ENCODE results near the gene SNX9. TPM values are rescaled to one million over a fixed set of nuclear protein-coding genes. Genes with fewer than 3 reads are reported as not detected.

SNX9 gene
- polyA plus RNA-seq, 1 donor, result 44.6 TPM

DNA sequence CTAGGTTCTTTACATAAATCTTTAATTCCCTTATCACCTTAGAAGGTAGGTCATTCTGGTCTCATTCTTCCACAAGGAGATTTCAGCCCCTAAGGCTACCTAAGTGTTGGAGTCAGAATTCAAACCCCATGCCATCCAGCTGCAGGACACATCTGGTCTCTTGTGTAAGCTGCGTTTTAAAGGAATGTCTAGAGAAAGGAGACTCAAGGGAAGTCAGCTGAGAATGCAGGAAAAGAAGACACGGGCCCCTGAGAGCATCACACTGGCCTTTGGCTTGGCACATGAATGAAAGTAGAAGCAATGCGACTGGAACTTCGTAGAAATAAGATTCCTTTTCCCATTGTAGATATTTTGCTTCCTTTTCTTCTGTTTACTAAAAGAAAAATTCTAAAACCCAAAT lies 82.0 kb downstream of the SNX9 start:
- Histone ChIP-seq H3K4me3 (ENCODE audit: low read length) (no peak overlapping the region), H3K4me1 (ENCODE audit: control insufficient read depth, insufficient read depth, low read length) (peaks cover 7% of the 10 kb centered on the region), H3K27me3 (ENCODE audit: control insufficient read depth, insufficient read depth, low read length) (no peaks in the 10 kb centered on the region), H3K27ac (ENCODE audit: low read length) (no peak overlapping the region), H3K9me3 (ENCODE audit: control insufficient read depth, low read depth, low read length) (no peaks in the 10 kb centered on the region), H3K36me3 (ENCODE audit: control insufficient read depth, insufficient read depth, low read length) (peaks cover 44% of the 10 kb centered on the region)
- no CpG with 5 or more reads among the region's 4 CpGs for WGBS (ENCODE audit: insufficient coverage, low lambda C conversion rate)
- DNase-seq, result no peak

DNA sequence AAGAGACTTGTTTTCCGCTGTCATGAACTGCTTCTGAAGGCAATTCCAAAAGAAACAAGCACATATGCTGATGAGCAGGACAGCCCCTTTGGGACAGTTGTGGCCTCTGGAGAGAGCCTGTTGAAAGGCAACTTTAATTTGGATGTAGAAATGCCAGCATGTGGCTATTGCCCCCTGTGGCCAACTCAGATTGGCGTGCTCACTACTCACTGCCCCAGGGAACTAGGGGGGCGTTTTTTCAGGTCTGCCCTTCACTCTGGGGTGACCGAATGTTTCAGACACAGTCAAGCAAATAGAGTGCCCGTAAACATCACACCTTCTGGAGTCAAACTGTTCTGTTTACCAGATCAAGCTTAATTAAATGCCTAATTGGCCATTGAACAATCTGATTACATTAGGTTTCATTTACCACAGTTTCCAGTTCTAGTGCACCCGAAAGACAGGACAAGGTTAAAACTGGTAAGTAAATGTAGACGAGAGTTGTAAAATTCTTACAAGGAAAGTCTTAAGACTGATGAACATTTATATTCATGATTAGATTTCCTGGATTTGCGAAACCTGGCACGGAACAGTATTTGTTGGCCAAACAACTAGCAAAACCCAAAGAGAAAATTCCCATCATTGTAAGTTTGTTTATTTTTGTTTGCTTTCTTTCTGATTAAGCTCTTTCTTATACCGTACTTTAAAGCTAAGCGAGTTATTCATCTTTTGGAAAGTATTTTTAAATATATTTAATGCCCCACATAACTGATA lies 82.7 kb downstream of the SNX9 start:
- H3K9me3 ChIP-seq (ENCODE audit: control insufficient read depth, low read depth, low read length), result no peaks in the 10 kb centered on the region
- DNase-seq, result no peak
- peaks cover 4% of the 10 kb centered on the region for H3K4me1 ChIP-seq (ENCODE audit: control insufficient read depth, insufficient read depth, low read length)

DNA sequence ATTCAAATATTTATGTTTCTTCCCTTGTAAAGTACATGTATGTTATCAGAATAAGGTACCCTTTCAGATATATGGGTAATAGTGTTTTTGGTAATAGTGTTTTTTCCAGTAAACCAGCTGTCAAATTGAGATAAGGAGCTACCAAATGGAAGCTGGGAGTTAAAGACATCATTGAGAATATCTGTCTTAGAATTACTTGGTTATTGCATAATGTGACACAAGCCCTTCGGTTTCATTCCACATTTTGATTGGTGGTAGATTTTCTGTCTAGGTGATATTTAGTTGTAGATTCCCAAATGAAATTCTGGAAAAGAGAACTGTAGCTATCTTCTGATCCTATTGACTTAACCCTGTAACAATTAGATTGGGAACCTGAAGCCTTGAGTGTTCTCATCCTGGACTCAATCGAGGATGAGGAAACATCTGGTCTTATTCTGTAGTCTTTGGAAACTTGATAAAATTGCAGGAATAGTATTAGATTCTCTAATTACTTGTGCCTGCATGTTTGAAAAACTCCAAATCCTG lies 83.6 kb downstream of the SNX9 start:
- no peak for DNase-seq
- Histone ChIP-seq H3K27me3 (ENCODE audit: control insufficient read depth, insufficient read depth, low read length) (no peaks in the 10 kb centered on the region), H3K36me3 (ENCODE audit: control insufficient read depth, insufficient read depth, low read length) (peaks cover 56% of the 10 kb centered on the region), H3K9me3 (ENCODE audit: control insufficient read depth, low read depth, low read length) (no peaks in the 10 kb centered on the region), H3K27ac (ENCODE audit: low read length) (no peak overlapping the region), H3K4me3 (ENCODE audit: low read length) (no peak overlapping the region), H3K4me1 (ENCODE audit: control insufficient read depth, insufficient read depth, low read length) (no peaks in the 10 kb centered on the region)
- no CpG with 5 or more reads among the region's 2 CpGs for WGBS (ENCODE audit: insufficient coverage, low lambda C conversion rate)

More for the DNA sequence above, 82.7 kb downstream of the SNX9 start:
- peaks cover 52% of the 10 kb centered on the region for H3K36me3 ChIP-seq (ENCODE audit: control insufficient read depth, insufficient read depth, low read length)
- H3K27me3 ChIP-seq (ENCODE audit: control insufficient read depth, insufficient read depth, low read length), result no peaks in the 10 kb centered on the region
- H3K27ac ChIP-seq (ENCODE audit: low read length), result no peak overlapping the region
- no peak overlapping the region for H3K4me3 ChIP-seq (ENCODE audit: low read length)
- WGBS (ENCODE audit: insufficient coverage, low lambda C conversion rate), result 97% methylated on average over 3 of the region's 11 CpGs

DNA sequence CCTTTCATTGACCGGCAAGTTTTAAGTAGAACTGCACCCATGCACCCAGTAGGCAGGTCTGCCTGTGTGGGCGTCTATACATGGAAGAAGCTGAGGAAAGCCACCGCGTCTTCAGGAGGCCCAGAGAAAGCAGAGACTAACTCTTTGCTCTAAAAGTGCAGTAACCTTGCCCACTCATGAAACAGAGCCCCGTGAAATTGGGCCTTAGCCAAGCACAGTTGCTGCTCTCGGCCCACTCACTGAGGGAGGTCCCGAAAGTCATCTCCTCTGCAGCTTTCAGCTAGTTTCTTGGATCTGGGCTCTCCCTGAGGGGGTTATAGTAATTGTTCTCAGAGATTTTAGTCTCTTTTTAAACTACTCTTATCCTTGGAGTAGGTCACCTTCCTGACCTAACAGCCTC lies 84.6 kb downstream of the SNX9 start:
- DNase-seq, result no peak
- Histone ChIP-seq H3K27ac (ENCODE audit: low read length) (no peak overlapping the region), H3K9me3 (ENCODE audit: control insufficient read depth, low read depth, low read length) (no peaks in the 10 kb centered on the region), H3K27me3 (ENCODE audit: control insufficient read depth, insufficient read depth, low read length) (no peaks in the 10 kb centered on the region), H3K36me3 (ENCODE audit: control insufficient read depth, insufficient read depth, low read length) (peaks cover 52% of the 10 kb centered on the region), H3K4me3 (ENCODE audit: low read length) (no peak overlapping the region), H3K4me1 (ENCODE audit: control insufficient read depth, insufficient read depth, low read length) (no peaks in the 10 kb centered on the region)
- no CpG with 5 or more reads among the region's 7 CpGs for WGBS (ENCODE audit: insufficient coverage, low lambda C conversion rate)

DNA sequence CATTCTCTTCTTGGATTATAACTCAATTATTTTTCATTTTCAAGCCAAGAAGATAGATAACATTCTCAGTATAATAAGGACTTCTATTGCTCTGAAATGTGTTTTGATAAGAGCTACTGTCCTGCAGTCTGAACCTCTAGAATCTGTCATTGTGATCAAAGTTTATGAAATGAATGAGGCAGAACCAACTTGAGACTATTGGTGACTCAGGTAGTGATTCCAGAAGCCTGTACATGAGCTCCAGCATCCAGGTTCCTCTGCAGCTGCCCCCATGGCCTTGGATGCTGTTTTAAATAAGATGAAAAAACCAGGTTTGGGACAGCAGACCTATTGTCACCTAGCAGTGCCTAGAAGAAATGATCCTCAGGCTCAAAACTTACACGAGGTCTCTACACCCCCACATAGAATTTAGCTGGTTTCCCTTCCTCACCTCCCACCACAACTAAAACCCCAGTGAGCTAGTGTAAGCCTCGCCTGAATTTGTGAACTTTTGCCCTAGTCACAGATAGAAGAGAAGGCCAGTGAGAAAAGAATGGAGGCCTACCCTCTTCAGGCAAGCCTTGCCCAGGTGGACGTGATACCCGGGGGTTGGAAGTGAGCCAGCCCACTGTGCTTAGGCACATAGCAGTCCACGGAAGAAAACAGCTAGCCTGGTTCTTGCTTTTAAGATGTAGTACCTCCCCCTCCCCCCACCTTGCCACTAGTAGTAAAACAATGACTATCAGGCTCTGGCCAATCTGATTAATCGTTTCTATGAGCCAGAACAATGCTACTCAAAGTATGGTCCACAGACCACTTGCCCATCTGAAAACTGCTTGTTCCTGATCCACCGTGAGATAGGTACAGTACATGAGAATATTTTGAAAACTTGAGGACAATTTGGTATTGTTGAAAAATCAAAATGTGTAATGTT lies 85.6 kb downstream of the SNX9 start:
- H3K4me1 ChIP-seq (ENCODE audit: control insufficient read depth, insufficient read depth, low read length), result no peaks in the 10 kb centered on the region
- no peaks in the 10 kb centered on the region for H3K27me3 ChIP-seq (ENCODE audit: control insufficient read depth, insufficient read depth, low read length)
- peaks cover 46% of the 10 kb centered on the region for H3K36me3 ChIP-seq (ENCODE audit: control insufficient read depth, insufficient read depth, low read length)
- DNase-seq, result no peak
- WGBS (ENCODE audit: insufficient coverage, low lambda C conversion rate), result 69% methylated on average over 2 of the region's 7 CpGs
- H3K27ac ChIP-seq (ENCODE audit: low read length), result no peak overlapping the region
- H3K9me3 ChIP-seq (ENCODE audit: control insufficient read depth, low read depth, low read length), result no peaks in the 10 kb centered on the region
- no peak overlapping the region for H3K4me3 ChIP-seq (ENCODE audit: low read length)

DNA sequence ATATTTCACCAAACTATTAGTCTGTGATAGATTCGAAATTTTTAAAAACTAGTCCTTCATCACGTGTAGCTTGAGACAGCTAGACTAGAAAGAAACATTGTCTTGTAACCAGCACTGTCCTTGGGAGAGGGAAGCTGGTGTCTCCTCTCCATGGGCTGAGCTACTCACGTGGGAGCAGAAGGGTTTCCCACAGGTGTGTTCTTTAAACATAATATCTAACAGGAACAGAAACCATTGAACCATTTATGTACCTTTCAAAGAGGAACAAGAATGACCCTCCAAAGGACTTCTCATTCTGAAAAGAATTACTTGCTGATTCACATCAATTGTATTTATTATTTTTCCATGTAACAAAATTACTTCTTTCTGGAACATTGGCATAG lies 86.2 kb downstream of the SNX9 start:
- no peaks in the 10 kb centered on the region for H3K9me3 ChIP-seq (ENCODE audit: control insufficient read depth, low read depth, low read length)
- no peaks in the 10 kb centered on the region for H3K27me3 ChIP-seq (ENCODE audit: control insufficient read depth, insufficient read depth, low read length)
- no peak overlapping the region for H3K27ac ChIP-seq (ENCODE audit: low read length)
- peaks cover 44% of the 10 kb centered on the region for H3K36me3 ChIP-seq (ENCODE audit: control insufficient read depth, insufficient read depth, low read length)
- WGBS (ENCODE audit: insufficient coverage, low lambda C conversion rate), result no CpG with 5 or more reads among the region's 3 CpGs
- no peaks in the 10 kb centered on the region for H3K4me1 ChIP-seq (ENCODE audit: control insufficient read depth, insufficient read depth, low read length)
- no peak for DNase-seq
- H3K4me3 ChIP-seq (ENCODE audit: low read length), result no peak overlapping the region

DNA sequence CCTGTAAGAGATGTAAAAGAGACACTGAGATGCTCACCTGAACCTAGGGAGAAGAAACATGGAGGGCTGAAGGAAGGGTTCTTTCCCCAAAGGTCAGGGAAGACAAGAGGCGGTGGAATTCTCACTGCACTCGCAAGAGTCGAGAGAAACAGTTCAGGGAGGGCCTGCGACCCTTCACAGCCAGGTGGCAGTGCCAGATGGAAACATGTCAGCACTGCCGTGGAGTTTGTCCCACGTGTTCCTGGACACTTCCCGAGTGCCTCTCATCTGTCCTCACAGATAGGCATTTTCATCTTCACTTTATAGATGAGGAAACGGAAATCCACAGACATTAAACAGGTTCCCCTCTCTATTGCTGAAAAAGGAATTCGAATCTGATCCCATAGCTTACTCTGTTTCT lies 88.2 kb downstream of the SNX9 start:
- no peak overlapping the region for H3K27ac ChIP-seq (ENCODE audit: low read length)
- 96% methylated on average over 5 of the region's 9 CpGs for WGBS (ENCODE audit: insufficient coverage, low lambda C conversion rate)
- H3K36me3 ChIP-seq (ENCODE audit: control insufficient read depth, insufficient read depth, low read length), result peaks cover 41% of the 10 kb centered on the region
- H3K4me1 ChIP-seq (ENCODE audit: control insufficient read depth, insufficient read depth, low read length), result no peaks in the 10 kb centered on the region
- DNase-seq, result no peak
- no peaks in the 10 kb centered on the region for H3K9me3 ChIP-seq (ENCODE audit: control insufficient read depth, low read depth, low read length)
- H3K4me3 ChIP-seq (ENCODE audit: low read length), result no peak overlapping the region
- no peaks in the 10 kb centered on the region for H3K27me3 ChIP-seq (ENCODE audit: control insufficient read depth, insufficient read depth, low read length)

DNA sequence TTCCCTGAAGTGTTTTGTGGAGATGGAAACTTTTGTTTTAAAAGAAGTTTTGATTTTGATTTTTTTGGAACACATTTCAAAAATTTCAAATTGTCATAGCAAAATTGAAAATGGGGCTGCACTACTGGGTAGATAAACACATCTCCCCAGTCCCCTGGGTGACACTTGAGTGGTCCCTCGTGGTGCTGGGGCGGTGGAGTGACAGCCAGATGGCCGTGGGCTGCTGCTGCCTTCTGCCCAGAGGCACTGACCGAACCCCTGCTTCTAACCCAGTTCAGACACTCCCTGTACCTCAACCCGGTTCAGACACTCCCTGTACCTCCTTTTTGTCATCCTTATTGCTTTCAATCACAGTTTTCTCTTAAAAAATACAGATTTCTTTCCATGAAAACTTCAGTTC lies 88.7 kb downstream of the SNX9 start:
- Histone ChIP-seq H3K4me1 (ENCODE audit: control insufficient read depth, insufficient read depth, low read length) (no peaks in the 10 kb centered on the region), H3K4me3 (ENCODE audit: low read length) (no peak overlapping the region), H3K27me3 (ENCODE audit: control insufficient read depth, insufficient read depth, low read length) (no peaks in the 10 kb centered on the region), H3K36me3 (ENCODE audit: control insufficient read depth, insufficient read depth, low read length) (peaks cover 40% of the 10 kb centered on the region), H3K27ac (ENCODE audit: low read length) (no peak overlapping the region), H3K9me3 (ENCODE audit: control insufficient read depth, low read depth, low read length) (no peaks in the 10 kb centered on the region)
- DNase-seq, result no peak
- no CpG with 5 or more reads among the region's 5 CpGs for WGBS (ENCODE audit: insufficient coverage, low lambda C conversion rate)

DNA sequence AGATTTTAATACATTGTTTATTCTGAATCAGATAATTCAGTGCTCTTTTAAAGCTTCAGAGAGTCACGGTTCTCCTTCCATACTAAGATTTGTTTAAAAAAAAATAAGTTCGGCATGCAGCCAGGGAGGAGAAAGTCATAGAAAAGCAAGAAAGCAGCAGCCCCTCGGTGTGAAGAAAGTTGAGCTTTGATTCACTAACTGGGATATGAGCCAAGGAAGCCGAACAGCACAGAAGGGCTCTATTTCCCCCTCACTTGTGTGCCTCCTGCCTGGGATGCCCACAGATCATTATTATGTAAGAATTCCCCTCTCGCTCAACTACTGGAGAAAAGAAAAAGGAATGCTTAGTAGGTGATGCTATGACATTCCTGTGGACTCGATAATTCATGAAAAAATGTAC lies 89.3 kb downstream of the SNX9 start:
- Histone ChIP-seq H3K27me3 (ENCODE audit: control insufficient read depth, insufficient read depth, low read length) (no peaks in the 10 kb centered on the region), H3K36me3 (ENCODE audit: control insufficient read depth, insufficient read depth, low read length) (peaks cover 39% of the 10 kb centered on the region), H3K4me3 (ENCODE audit: low read length) (no peak overlapping the region), H3K4me1 (ENCODE audit: control insufficient read depth, insufficient read depth, low read length) (no peaks in the 10 kb centered on the region), H3K27ac (ENCODE audit: low read length) (no peak overlapping the region), H3K9me3 (ENCODE audit: control insufficient read depth, low read depth, low read length) (no peaks in the 10 kb centered on the region)
- no CpG with 5 or more reads among the region's 6 CpGs for WGBS (ENCODE audit: insufficient coverage, low lambda C conversion rate)
- DNase-seq, result no peak

DNA sequence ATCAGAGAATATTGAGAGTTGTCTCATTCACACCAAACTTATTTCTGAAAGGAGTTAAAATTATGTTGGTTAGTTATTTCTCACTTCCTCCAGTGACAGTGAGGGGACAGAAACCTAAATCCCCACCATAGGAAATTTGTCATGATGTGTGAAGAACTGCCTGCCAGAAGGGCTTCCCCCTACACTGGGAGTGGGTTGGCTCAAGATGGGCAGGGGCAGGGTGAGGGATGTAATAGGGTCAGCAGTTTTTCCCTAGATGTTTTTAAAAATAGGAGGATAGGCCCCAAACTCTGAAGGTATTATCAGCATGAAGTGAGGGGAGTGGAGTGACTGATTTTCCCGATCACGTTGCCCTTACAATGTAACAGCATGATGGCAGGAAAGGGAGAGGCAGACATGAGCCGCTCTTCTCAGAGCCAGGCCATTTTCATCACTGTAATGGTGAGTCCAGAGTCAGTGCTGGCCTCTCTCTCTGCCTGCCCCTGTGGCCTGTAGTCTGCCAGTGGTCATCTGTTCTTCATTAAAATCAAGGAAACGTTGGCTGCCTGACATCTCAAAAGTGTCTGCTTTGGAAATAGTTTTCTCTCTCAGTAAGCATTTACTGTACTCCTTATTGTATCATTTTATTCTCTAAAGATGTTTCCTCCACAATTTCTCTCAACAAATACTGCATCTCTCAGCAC lies 98.8 kb downstream of the SNX9 start:
- no peak for DNase-seq
- no CpG with 5 or more reads among the region's 4 CpGs for WGBS (ENCODE audit: insufficient coverage, low lambda C conversion rate)
- no peak overlapping the region for H3K27ac ChIP-seq (ENCODE audit: low read length)
- H3K9me3 ChIP-seq (ENCODE audit: control insufficient read depth, low read depth, low read length), result peaks cover 6% of the 10 kb centered on the region
- H3K27me3 ChIP-seq (ENCODE audit: control insufficient read depth, insufficient read depth, low read length), result no peaks in the 10 kb centered on the region
- peaks cover 60% of the 10 kb centered on the region for H3K36me3 ChIP-seq (ENCODE audit: control insufficient read depth, insufficient read depth, low read length)
- no peak overlapping the region for H3K4me3 ChIP-seq (ENCODE audit: low read length)
- H3K4me1 ChIP-seq (ENCODE audit: control insufficient read depth, insufficient read depth, low read length), result no peaks in the 10 kb centered on the region

All from large intestine (tissue), 3 donors.